ENCODE measurements around the gene MRGPRE.

The MRGPRE gene

DNA sequence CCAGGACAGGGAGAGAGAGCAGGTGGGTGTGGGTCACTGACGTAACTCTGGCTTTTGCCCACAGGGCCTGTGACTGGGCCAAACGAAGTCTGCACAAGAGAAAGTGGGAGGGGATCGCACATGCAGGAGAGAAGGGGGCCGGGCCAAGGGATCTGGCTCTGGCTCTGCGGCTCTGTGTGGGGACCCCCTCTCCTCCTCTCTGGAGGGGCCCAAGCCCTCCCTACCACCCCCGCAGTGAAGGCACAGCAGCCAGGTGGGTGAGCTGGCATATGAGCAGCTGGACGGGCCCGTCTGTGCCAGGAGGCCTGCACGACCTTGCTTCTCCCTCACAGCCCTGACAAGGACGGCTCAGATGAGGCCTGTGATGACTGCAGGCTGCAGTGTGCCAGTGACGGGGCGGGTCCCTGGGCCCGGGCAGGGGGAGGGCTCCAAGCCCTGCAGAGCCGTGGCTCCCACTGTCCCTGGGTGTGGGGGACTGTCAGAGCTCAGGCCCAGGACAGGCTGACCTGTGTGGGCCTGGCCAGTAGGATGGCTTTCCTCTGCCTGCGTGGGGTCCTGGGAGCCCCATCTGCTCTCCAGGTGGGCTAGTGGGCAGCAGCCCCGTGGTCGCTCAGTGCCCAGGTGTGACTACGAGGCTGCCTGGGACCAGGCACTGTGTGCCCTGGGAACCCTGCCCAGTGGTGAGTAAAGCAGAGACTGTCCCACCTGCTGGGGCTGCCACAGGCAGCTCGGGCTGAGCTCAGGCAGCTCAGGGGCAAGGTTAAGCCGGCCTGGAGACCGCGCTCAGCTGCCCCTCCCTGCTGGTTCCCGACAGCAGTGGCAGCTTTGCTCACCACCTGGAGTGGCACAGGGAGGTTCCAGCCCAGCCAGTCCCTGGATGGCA is 35.8 kb downstream of the MRGPRE start:
- peak; percentile 53 for DNase-seq

- peak; percentile 42 for DNase-seq
These were observed 36.7 kb downstream of the MRGPRE start for GRCh38 chr11:3195251-3196160.

DNA sequence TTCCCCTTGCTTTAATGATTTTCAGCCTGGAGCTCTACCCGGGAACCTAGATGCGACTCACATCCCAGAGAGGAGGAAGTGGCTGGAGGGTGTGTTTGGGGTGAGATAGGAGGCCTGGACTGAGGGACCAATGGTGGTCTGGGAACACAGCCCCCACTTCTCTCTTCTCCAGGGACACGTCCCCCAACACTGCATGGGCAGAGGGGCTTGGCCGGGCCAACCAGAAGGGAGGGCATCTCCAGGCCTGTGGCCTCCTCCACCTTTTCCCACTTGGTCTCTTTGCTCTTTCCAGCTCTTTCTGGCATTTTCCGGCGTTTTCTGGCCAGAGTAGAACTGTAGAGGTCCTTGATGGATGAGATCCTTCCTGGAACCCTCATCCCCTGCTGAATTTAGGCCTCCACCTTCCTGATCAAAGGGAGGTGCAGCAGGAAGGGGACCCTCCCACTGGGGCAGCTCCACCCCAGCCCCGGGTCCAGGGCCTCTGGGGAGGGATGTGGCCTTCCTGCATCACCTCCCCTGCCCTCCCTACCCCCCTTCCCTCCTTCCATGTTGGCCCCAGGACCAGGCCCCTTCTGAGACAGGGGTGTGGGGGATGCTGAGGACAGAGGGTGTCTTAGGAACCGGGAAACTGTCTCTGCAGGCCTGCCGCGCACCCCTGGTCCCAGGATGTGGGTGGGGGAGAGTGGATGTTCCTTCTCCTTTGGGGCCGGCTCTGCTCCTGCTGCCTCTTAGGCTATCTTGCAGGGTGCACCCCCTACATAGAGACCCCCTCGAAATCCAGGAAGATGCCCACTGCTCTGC is 38.0 kb downstream of the MRGPRE start:
- peak; percentile 41 for DNase-seq

DNA sequence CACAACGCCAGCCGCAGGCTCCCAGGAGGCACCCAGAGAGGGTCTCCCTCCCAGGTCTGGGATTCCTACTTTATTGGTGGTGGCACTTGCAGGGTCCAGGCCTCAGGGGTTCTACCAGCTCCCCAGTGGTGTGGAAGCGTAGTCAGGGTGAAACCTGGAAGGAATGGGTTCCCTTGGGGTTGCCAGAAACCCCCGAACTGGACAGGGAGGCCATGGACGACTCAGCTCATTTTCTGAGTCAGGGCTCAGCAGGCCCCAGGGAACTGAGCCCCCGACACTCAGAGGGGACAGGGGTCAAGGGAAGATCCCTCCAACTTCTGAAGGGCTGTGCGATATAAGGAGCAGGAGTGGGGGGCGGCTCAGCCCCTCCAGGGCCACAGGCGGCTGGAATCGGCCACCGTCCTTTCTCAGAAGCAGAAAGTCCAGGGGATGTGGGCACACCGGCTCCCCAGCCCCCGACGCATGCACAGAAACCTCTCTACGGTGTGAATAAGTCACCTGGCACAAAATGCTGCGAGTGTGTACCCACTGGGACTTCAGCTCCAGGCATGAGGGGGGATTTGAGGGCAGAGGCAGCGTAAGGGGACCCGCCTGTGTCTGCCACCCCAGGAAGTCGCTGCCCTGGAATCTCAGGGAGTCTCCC is 38.7 kb downstream of the MRGPRE start:
- DNase-seq: peak; percentile 6

GRCh38 chr11:3192511-3193372 is 39.5 kb downstream of the MRGPRE start:
- peak; percentile 27 for DNase-seq

DNA sequence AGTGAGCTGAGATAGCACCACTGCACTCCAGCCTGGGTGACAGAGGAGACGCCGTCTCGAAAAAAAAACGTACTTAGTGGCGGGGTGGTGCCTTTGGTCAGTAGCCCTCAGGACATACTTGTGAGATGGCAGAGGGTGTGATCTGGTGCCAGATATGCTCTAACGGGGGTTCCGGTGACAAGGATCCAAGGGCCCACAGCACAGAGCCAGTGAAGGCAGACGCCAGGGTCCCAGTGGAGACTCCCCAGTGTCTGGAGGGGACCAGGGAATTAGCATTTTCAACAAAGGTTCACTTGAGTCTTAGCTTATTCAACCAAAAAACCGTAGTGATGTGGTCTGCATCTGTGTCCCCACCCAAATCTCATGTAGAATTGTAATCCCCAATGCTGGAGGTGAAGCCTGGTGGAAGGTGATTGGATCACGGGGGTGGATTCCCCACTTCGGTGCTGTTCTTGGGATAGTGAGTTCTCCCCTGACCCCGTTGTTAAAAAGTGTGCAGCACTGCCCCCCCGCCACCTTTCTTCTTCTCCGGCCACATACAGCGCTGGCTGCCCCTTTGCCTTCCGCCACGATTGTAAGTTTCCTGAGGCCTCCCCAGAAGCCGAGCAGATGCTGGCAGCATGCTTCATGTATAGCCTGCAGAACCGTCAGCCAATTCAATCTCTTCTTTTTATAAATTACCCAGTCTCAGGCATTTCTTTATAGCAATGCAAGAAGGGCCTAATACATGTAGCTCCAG is 40.5 kb downstream of the MRGPRE start:
- peak; percentile 31 for DNase-seq

DNA sequence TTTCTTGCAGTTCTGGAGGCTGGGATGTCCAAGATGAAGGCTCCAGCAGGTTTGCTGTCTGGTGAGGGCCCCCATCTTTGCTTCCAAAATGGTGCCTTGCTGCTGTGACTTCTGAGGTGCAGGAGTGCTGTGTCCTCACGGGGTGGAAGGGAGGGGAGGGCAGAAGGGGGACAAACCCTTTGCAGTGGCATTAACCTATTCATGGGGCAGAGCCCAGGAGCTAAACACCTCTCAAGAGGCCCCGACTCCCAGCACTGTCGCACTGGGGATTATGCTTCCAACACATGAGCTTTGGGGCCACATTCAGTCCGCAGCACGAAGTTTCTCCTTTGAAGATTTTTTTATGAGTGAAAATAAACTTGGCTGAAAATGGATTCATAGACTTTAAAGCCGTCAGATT is 41.6 kb downstream of the MRGPRE start:
- no peak for DNase-seq

DNA sequence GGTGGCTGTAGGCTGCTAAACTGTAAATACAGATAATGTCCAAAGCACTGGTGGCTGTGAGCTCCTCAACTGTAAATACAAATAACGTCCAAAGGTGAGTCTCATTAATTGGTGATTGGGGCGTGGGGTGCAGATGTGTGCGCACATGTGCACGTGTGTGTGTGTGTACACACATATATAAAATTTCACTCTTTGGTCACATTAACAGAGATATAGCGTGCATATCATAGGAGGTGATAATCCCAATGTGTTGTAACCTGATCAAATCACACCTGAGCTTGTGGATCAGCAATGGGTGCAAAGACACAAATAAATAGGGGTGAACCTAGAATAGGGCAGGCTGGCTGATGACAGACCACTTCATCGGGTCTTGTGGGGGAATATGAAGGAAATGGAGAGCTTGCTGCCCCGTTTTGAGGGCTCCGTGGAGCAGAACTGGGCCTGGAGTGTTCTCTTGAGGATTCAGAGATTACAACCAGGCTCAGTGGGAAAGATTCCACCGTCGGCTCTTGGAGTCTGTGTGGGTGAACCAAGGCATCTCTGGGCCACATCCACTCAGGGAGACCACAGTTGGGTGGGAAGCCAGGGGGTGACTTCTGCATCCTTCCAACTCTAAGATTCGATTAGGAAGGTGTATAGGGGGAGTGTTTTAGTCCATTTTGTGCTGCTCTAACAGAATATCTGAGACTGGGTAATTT is 42.2 kb downstream of the MRGPRE start:
- peak; percentile 30 for DNase-seq

DNA sequence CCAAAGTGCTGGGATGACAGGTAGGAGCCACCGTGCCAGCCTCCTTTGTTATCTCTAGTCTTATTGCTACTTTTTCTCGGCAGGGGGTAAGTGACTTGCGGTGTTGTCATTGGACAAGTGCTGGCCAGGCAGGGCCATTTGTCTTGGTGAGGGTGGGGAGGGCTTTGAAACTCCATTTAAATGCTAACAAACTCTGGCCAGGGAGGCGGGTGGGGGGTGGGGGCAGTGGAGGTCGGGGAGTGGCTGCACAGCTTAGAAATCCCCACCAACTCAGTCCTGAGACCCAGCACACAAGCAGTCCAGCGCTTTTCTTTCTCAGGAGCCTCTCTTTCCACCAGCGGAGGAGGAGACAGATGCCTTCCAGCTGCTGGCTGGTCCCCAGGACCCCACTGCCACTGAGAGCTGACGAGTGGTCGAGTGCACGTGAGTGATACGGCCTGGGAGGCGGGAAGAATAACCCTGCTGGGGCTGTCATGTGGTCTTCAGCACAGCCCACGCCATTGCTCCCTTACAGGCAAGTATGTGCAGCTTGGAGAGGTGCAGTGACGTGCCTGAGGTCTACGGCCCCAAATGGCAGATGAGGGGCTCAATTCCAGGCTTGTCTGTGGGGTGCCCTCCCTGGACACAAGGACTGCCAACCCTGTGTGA is 42.9 kb downstream of the MRGPRE start:
- DNase-seq: peak; percentile 23

- DNase-seq: peak; percentile 29
These were observed 43.6 kb downstream of the MRGPRE start for GRCh38 chr11:3188496-3189195.

- no peak for DNase-seq
These were observed 45.9 kb downstream of the MRGPRE start for GRCh38 chr11:3186166-3186953.

DNA sequence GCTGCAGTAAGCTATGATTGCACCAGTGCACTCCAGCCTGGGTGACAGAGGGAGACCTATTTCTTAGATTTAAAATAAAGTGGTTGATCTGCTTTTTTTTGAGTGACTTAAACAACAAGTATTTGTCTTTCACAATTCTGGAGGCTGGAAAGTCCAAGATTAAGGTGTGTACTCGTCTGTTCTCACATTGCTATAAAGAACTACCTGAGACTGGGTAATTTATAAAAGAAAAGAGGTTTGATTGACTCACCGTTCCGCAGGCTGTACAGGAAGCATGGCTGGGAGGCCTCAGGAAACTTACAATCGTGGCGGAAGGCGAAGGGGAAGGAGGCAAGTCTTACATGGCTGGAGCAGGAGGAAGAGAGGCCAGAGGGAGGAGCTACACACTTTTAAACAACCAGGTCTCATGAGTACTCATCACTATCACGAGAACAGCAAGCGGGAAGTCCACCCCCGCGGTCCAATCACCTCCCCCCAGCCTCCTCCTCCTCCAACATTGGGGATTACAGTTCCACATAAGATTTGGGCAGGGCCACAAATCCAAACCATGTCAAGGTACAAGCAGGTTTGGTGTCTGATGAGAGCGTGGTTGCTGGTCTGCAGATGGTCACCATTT is 47.4 kb downstream of the MRGPRE start:
- DNase-seq: no peak

DNA sequence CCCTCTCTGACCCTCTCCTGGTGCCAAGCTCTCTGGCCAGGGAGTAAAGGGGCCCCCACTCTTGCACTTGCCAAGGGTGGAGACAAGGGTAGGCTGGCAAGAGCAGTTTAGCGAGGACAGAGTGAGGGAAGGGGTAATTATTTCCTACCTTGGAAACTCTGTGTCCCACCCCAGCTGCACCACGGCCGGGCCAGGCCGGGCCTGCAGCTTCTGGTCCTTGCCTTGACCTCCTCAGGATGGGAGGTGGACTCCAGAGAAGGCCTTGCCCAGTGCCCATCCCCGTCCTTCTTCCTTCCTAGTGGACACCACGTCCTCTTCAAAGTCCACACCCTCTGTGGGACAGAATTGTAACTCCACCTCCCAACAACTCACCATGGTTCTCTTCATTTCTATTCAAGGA is 48.7 kb downstream of the MRGPRE start:
- no peak for DNase-seq

- DNase-seq: no peak
These were observed 49.8 kb downstream of the MRGPRE start for GRCh38 chr11:3182462-3182852.

GRCh38 chr11:3181725-3182461 is 50.3 kb downstream of the MRGPRE start:
- DNase-seq: no peak

DNA sequence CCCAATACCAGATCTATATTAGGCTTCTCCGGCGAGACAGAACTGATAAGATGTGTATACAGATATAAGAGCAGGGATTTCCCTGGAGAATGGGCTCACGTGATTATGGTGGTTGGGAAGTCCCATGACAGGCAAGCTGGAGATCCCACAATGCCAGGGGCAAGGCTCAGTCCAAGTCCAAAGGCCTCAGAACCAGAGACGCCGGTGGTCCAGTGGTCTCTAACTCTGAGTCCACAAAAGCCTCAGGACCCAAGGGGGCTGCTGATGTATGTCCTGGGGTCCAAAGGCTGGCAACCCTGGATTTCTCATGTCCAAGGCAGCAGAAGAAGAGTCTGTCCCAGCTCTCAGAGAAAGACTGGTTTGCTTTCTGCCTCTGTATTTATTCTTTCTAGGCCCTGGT is 51.3 kb downstream of the MRGPRE start:
- no peak for DNase-seq

- no peak for DNase-seq
These were observed 53.9 kb downstream of the MRGPRE start for GRCh38 chr11:3178349-3178748.
